NCI-H2196 treated with DMSO at 0.1 percent for 48 hours (cell line): ENCODE measurements around the gene THBS1.

Experiments used
- DNase-seq: peaks from one replicate; lab custom pipeline; 2025; ENCODE audit not compliant: unreplicated experiment; lab: John Stamatoyannopoulos, UW

Gene THBS1

GRCh38 chr15:39588531-39589192, 7.8 kb downstream of the THBS1 start:
- no peak for DNase-seq

DNA sequence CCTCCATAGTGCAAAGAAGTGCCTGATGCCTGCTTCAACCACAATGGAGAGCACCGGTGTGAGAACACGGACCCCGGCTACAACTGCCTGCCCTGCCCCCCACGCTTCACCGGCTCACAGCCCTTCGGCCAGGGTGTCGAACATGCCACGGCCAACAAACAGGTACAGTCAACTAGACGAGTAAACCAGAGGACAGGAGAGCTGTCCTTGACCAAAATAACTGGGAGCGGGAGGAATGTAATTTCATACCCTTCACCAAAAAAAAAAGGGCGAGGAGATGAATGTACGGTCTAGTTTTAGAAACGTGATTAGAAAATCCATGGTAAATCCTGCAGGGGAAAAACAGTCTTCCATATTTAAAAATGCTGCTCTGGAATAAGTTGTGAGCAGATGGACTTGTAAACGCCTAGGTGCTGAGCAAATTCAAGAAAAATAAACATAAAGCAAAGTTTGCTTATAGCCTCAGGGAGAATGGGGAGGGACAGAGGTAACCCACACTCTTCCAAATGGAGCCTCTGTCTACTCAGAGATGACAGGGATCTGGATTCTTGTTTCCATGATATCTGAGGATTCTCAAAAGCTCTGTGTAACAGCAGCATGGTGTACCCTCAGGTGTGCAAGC, 8.4 kb downstream of the THBS1 start:
- no peak for DNase-seq

- no peak for DNase-seq
Measured at GRCh38 chr15:39589815-39590644, 9.2 kb downstream of the THBS1 start.

DNA sequence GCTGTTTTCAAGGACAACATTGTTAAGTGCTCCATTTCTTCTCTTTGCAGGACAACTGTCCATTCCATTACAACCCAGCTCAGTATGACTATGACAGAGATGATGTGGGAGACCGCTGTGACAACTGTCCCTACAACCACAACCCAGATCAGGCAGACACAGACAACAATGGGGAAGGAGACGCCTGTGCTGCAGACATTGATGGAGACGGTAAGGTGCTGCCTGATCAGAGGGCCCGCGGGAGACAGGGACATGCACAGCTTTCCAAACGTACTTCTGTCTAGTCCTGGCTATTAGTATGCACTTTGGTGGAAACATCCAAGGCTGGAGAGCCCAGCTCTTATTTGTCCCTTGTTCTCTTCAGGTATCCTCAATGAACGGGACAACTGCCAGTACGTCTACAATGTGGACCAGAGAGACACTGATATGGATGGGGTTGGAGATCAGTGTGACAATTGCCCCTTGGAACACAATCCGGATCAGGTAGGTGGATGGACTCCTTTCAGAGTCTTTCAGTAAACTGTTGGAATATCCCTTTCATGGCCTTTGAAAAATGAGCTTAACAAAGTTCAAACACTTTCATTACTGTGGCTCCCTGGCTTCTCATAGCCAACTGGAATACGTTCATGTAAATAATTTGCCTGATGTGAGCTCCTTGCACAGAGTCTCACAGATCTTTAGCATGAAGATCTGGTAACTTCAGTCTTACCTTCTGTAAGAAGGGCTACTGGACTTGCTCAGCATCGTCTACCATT, 10.4 kb downstream of the THBS1 start:
- DNase-seq, result no peak

DNA sequence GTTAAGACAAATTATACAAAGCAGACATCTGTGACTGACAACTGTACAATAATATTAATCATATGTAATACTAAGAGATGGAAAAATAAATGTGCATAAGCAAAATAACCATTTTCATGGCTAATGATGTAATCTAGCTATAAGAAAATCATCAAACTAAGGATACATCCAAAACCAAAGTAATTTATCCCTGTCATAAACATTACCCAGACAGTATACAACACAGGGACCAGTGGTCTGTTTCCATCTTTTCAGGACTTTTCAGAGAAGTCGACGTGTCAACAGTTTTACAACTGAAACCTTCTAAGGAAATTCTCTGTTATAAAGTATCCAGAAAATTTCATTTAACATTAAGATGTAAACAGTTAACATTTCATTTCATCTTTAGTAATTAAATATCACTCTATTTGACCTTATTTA, 11.0 kb downstream of the THBS1 start:
- DNase-seq, result no peak

DNA sequence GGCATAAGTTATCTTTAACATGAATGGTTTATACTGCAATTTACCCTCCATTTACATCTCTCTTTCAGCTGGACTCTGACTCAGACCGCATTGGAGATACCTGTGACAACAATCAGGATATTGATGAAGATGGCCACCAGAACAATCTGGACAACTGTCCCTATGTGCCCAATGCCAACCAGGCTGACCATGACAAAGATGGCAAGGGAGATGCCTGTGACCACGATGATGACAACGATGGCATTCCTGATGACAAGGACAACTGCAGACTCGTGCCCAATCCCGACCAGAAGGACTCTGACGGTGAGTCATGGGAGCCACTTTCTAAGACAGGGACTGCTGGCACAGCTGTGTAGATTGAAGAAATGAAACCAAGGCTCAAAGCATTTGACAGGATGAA, 11.6 kb downstream of the THBS1 start:
- DNase-seq, result no peak

DNA sequence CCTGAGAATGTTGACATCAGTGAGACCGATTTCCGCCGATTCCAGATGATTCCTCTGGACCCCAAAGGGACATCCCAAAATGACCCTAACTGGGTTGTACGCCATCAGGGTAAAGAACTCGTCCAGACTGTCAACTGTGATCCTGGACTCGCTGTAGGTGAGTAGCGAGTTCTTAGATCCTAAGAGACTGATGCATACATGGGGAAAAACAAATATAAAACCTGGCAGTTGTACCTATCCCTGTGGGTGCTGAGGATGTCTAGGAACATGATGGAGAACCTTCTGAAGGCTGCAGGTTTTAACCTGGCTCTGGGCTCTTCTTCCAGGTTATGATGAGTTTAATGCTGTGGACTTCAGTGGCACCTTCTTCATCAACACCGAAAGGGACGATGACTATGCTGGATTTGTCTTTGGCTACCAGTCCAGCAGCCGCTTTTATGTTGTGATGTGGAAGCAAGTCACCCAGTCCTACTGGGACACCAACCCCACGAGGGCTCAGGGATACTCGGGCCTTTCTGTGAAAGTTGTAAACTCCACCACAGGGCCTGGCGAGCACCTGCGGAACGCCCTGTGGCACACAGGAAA, 12.3 kb downstream of the THBS1 start:
- no peak for DNase-seq

- no peak for DNase-seq
Measured at GRCh38 chr15:39593656-39594445, 13.0 kb downstream of the THBS1 start.

DNA sequence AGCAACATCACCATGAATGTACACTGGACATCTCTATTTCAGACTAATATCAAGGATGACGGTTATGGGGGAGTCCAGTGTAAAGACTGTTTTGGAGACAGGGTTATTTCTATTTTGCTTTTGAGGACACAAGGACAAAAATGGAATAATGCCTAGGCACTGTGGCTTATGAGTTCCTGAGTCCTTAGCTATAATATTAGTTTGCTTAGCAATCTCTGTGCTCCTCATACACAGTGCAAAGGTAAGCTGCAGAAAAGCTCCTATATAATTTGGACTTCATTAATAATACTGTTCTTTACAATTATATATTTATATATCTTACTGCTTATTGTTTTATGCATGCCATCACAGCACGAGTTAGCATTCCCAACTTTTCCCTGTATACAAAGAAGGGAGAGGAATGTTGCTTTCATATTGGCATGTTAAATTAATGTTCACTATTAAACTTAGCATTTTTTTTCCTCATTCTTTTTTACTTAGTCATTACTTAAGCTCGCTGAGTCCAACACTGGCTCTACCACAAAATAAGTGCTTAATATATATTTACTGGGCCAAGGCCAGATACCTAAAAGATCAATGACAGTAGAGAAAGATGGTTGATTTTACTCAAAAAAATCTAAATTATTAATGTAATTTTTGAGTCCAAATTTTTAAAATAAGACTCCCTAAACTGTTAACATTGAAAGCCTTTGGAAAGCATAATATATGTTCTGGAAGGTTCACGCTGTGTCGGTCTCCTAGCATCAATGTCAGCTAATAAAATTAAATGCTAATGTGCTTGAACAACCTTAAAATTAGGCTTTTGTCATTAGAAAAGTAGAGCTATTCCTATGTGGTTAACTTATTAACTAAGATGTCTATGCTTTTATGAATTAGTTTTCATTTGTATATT, 13.8 kb downstream of the THBS1 start:
- DNase-seq, result no peak

GRCh38 chr15:39595338-39596221, 14.7 kb downstream of the THBS1 start:
- DNase-seq, result no peak

- no peak for DNase-seq
Measured at GRCh38 chr15:39596358-39597051, 15.6 kb downstream of the THBS1 start.

DNA sequence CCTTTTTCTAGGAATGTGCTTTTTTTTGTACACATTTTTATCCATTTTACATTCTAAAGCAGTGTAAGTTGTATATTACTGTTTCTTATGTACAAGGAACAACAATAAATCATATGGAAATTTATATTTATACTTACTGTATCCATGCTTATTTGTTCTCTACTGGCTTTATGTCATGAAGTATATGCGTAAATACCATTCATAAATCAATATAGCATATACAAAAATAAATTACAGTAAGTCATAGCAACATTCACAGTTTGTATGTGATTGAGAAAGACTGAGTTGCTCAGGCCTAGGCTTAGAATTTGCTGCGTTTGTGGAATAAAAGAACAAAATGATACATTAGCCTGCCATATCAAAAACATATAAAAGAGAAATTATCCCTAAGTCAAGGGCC, 16.5 kb downstream of the THBS1 start:
- no peak for DNase-seq

- no peak for DNase-seq
Measured at GRCh38 chr15:39597751-39598185, 16.9 kb downstream of the THBS1 start.

DNA sequence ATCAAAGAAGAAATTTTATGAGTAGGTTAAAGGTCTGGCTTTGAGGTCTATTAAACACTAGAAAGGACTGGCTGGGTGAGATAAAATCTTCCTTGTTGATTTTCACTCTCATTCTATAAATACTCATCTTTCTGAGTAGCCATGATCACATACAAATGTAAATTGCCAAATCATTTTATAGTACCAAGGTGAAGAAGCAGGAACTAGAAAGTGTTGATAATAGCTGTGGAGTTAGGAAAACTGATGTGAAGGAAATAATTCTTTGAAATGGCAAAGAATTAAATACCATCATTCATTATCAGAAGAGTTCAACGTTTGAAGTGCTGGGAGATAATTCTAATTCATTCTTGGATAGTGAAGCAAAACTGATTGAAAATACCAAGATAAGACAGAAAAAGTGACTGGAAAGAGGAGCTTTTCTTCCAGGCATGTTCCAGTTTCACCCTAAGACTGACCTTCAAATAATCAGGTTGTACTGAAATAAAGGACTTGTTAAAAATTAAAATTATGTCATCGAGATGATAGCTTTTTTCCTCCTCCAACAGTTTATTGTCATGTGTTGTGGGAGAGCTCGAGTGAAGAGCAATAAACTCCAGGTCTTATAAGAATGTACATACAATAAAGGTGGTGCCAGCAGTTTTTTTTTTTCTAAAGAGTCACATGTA, 17.4 kb downstream of the THBS1 start:
- DNase-seq, result no peak

DNA sequence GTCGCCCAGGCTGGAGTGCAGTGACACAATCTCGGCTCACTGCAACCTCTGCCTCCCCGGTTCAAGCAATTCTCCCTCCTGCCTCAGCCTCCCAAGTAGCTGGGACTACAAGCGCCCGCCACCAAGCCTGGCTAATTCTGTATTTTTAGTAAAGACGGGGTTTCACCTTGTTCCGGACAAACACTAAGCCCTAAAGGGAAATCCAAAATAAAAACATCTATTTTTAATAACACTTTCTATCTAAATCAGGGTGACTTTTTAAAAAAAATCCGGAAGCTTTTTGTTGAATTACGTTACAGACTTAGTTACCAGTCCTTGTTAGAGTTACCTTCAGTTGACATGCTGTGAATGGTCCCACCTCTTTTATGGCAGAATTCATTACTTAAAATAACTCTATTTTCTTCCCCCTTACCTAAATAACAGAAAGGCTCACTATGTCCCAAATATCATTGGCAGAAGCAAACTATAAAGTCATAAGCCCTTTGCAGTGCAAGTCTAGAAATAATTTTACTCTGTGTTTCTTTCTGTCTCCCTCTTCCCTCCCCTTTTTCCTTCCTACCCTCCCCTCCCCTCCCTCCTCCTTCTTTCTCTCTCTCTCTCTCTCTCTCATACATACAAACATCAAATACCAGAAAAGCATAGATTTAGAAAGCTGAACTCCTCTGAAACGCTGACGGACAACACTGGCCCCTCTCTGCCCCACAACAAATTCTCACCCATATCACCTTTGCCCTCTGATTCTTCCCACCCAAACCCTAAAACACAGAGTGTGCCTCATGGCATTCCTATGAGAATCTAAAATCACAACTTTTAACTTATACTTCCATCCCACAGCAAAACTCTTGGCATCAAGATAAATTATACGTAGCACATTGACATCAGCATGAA, 18.3 kb downstream of the THBS1 start:
- DNase-seq, result no peak

DNA sequence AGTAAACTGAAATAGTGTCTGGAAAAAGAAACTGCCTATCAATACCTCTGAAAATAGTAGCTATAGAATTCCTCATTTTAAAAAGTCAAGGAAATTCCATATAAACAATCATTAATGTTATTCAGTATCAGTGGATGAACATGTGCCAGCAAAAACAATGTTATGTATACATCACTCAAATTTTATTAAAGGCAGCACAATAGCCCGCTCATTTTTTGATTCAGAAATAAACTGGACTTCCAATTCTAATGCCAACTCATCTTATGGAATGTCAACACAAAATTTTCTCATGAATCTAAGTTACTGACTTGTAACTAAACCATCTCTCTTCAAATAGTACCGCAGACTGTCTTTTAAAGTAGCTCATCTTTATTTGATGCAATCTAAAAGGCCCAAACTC, 19.0 kb downstream of the THBS1 start:
- no peak for DNase-seq
